ENCODE measurements around the gene HRCT1.

The HRCT1 gene

GRCh38 chr9:35905912-35906679 lies at the start of gene HRCT1:
Gene HRCT1 (plus strand): TSS chr9:35906202. CDS start chr9:35906288, 86 bp downstream.
- TF ChIP-seq Cebpa-rat (IDR thresholded peaks at IDR 0.05), result no peak
- H4K20me1 ChIP-seq, result no peaks in the 10 kb centered on the region
- H3K27ac ChIP-seq, result no peak within 1 kb of the TSS

GRCh38 chr9:35856206-35856605 lies 49.8 kb upstream of the HRCT1 start:
- TF ChIP-seq Cebpa-rat (IDR thresholded peaks at IDR 0.05), result no peak
- no peaks in the 10 kb centered on the region for H3K36me3 ChIP-seq
- no peak overlapping the region for H3K4me3 ChIP-seq
- peaks cover 27% of the 10 kb centered on the region for H3K4me1 ChIP-seq
- no peaks in the 10 kb centered on the region for H4K20me1 ChIP-seq
- H3K27me3 ChIP-seq, result no peaks in the 10 kb centered on the region
- no peaks in the 10 kb centered on the region for H3K9me3 ChIP-seq
- no peak overlapping the region for H3K9ac ChIP-seq
- H3K27ac ChIP-seq, result no peak overlapping the region
- H3K4me2 ChIP-seq, result no peak overlapping the region

More at GRCh38 chr9:35905912-35906679, at the start of gene HRCT1:
- H3K4me2 ChIP-seq, result peak within 1 kb of the TSS; percentile 76
- H3K4me1 ChIP-seq, result peaks cover 44% of the 10 kb centered on the region
- no peak within 1 kb of the TSS for H3K4me3 ChIP-seq
- no peaks in the 10 kb centered on the region for H3K36me3 ChIP-seq
- H3K9ac ChIP-seq, result no peak within 1 kb of the TSS
- H3K9me3 ChIP-seq, result no peaks in the 10 kb centered on the region
- no peaks in the 10 kb centered on the region for H3K27me3 ChIP-seq

GRCh38 chr9:35856882-35857281 lies 49.1 kb upstream of the HRCT1 start:
- Histone ChIP-seq H4K20me1 (no peaks in the 10 kb centered on the region), H3K27me3 (no peaks in the 10 kb centered on the region), H3K27ac (no peak overlapping the region), H3K9ac (no peak overlapping the region), H3K4me2 (no peak overlapping the region), H3K9me3 (no peaks in the 10 kb centered on the region), H3K4me3 (no peak overlapping the region), H3K36me3 (no peaks in the 10 kb centered on the region), H3K4me1 (peaks cover 27% of the 10 kb centered on the region)
- TF ChIP-seq Cebpa-rat (IDR thresholded peaks at IDR 0.05), result no peak

- Histone ChIP-seq H3K4me2 (no peak overlapping the region), H4K20me1 (no peaks in the 10 kb centered on the region), H3K4me1 (peaks cover 15% of the 10 kb centered on the region)
Observed at GRCh38 chr9:35858458-35858857, 47.5 kb upstream of the HRCT1 start.

GRCh38 chr9:35859310-35859989 lies 46.6 kb upstream of the HRCT1 start:
- Histone ChIP-seq H4K20me1 (no peaks in the 10 kb centered on the region), H3K36me3 (no peaks in the 10 kb centered on the region), H3K4me1 (peaks cover 5% of the 10 kb centered on the region), H3K27ac (no peak overlapping the region), H3K9me3 (no peaks in the 10 kb centered on the region), H3K9ac (no peak overlapping the region), H3K4me2 (no peak overlapping the region), H3K4me3 (no peak overlapping the region), H3K27me3 (no peaks in the 10 kb centered on the region)
- no peak for TF ChIP-seq Cebpa-rat (IDR thresholded peaks at IDR 0.05)

More at GRCh38 chr9:35858458-35858857, 47.5 kb upstream of the HRCT1 start:
- no peak for TF ChIP-seq Cebpa-rat (IDR thresholded peaks at IDR 0.05)
- Histone ChIP-seq H3K4me3 (no peak overlapping the region), H3K9ac (no peak overlapping the region), H3K9me3 (no peaks in the 10 kb centered on the region), H3K27ac (no peak overlapping the region), H3K36me3 (no peaks in the 10 kb centered on the region), H3K27me3 (no peaks in the 10 kb centered on the region)

GRCh38 chr9:35859990-35860339 lies 46.0 kb upstream of the HRCT1 start:
- no peak overlapping the region for H3K9ac ChIP-seq
- H3K27ac ChIP-seq, result no peak overlapping the region
- no peak for TF ChIP-seq Cebpa-rat (IDR thresholded peaks at IDR 0.05)
- no peaks in the 10 kb centered on the region for H3K9me3 ChIP-seq
- H3K36me3 ChIP-seq, result no peaks in the 10 kb centered on the region
- H4K20me1 ChIP-seq, result no peaks in the 10 kb centered on the region
- no peak overlapping the region for H3K4me2 ChIP-seq
- H3K27me3 ChIP-seq, result no peaks in the 10 kb centered on the region
- 0 out of 2 replicates have a peak, but pooled peaks cover under 1% of the 10 kb centered on the region for H3K4me1 ChIP-seq
- H3K4me3 ChIP-seq, result no peak overlapping the region

GRCh38 chr9:35861161-35861897 lies 44.7 kb upstream of the HRCT1 start:
- H3K4me3 ChIP-seq, result no peak overlapping the region
- no peaks in the 10 kb centered on the region for H3K27me3 ChIP-seq
- H3K4me1 ChIP-seq, result no peaks in the 10 kb centered on the region
- no peaks in the 10 kb centered on the region for H3K9me3 ChIP-seq
- H3K4me2 ChIP-seq, result no peak overlapping the region
- no peak overlapping the region for H3K27ac ChIP-seq
- no peak overlapping the region for H3K9ac ChIP-seq
- no peak for TF ChIP-seq Cebpa-rat (IDR thresholded peaks at IDR 0.05)
- no peaks in the 10 kb centered on the region for H4K20me1 ChIP-seq
- H3K36me3 ChIP-seq, result no peaks in the 10 kb centered on the region

- Histone ChIP-seq H3K9ac (no peak overlapping the region), H3K4me3 (no peak overlapping the region), H3K9me3 (no peaks in the 10 kb centered on the region), H3K27ac (no peak overlapping the region), H4K20me1 (no peaks in the 10 kb centered on the region), H3K36me3 (no peaks in the 10 kb centered on the region), H3K27me3 (no peaks in the 10 kb centered on the region), H3K4me2 (no peak overlapping the region), H3K4me1 (no peaks in the 10 kb centered on the region)
- TF ChIP-seq Cebpa-rat (IDR thresholded peaks at IDR 0.05), result no peak
Observed at GRCh38 chr9:35862328-35862727, 43.7 kb upstream of the HRCT1 start.

GRCh38 chr9:35863583-35863982 lies 42.4 kb upstream of the HRCT1 start:
- Histone ChIP-seq H3K4me1 (no peaks in the 10 kb centered on the region), H3K27ac (no peak overlapping the region), H3K4me2 (no peak overlapping the region), H3K9ac (no peak overlapping the region), H3K27me3 (no peaks in the 10 kb centered on the region), H3K36me3 (no peaks in the 10 kb centered on the region), H3K9me3 (no peaks in the 10 kb centered on the region), H3K4me3 (no peak overlapping the region), H4K20me1 (no peaks in the 10 kb centered on the region)
- no peak for TF ChIP-seq Cebpa-rat (IDR thresholded peaks at IDR 0.05)
